Mesodermal cell (in vitro differentiated cells): ENCODE measurements around the gene MS4A13.
"Not testable (repeated sequence)": the region's sequence is repeated elsewhere in the genome, so short reads cannot be mapped to it uniquely, and the experiment has no call there.

ENCODE experiments used
- H3K27ac ChIP-seq: 2 replicates; pipeline ENCODE4 v1.7.0; 2013; ENCODE audit warnings: mild to moderate bottlenecking, low read depth, low read length, moderate library complexity; ENCODE audit not compliant: severe bottlenecking
- H3K36me3 ChIP-seq: 2 replicates; pipeline ENCODE4 v1.7.1; 2013; ENCODE audit warnings: mild to moderate bottlenecking, low read length, moderate library complexity; ENCODE audit not compliant: control insufficient read depth, insufficient read depth
- H3K4me1 ChIP-seq: one replicate; pipeline ENCODE4 v1.7.1; 2013; ENCODE audit warnings: mild to moderate bottlenecking, low read length; ENCODE audit not compliant: insufficient read depth, control insufficient read depth, poor library complexity, severe bottlenecking
- H3K4me3 ChIP-seq: 2 replicates; pipeline ENCODE4 v1.7.0; 2013; ENCODE audit warnings: low read length, control low read depth, mild to moderate bottlenecking; ENCODE audit not compliant: insufficient read depth, poor library complexity, severe bottlenecking; ENCODE audit errors: extremely low read depth
- H3K9me3 ChIP-seq: 2 replicates; pipeline ENCODE4 v1.7.1; 2013; ENCODE audit warnings: mild to moderate bottlenecking, low read length, moderate library complexity; ENCODE audit not compliant: control insufficient read depth
- WGBS, 2 experiments: methylation state at CpG; one replicate each; pipeline ENCODE4 v1.1.5; 2013; ENCODE audit warnings: missing lambda C conversion rate in 2 of 2; ENCODE audit not compliant: insufficient coverage in 2 of 2; 5-methylcytosine and 5-hydroxymethylcytosine counted together

Gene MS4A13

GRCh38 chr11:60530454-60531100, 15.4 kb downstream of the MS4A13 start:
- Histone ChIP-seq H3K36me3 (no peaks in the 10 kb centered on the region), H3K9me3 (no peaks in the 10 kb centered on the region), H3K4me3 (no peak overlapping the region), H3K27ac (no peak overlapping the region), H3K4me1 (no peaks in the 10 kb centered on the region)
- WGBS, 2 experiments = 100% methylated on average over 3 of the region's 3 CpGs; no CpG with 5 or more reads in 1 of the 2 experiments

- H3K9me3 ChIP-seq, H3K27ac ChIP-seq, H3K4me3 ChIP-seq, H3K36me3 ChIP-seq, H3K4me1 ChIP-seq: not testable (repeated sequence)
- WGBS, 2 experiments = no CpG with 5 or more reads among the region's 18 CpGs
Observed at GRCh38 chr11:60532383-60532782, 17.2 kb downstream of the MS4A13 start.

- H3K27ac ChIP-seq, H3K4me1 ChIP-seq, H3K4me3 ChIP-seq, H3K9me3 ChIP-seq, H3K36me3 ChIP-seq: not testable (repeated sequence)
Observed at GRCh38 chr11:60538627-60539026, 23.4 kb downstream of the MS4A13 start.

- Histone ChIP-seq H3K27ac (no peak overlapping the region), H3K9me3 (no peaks in the 10 kb centered on the region), H3K4me3 (no peak overlapping the region), H3K4me1 (no peaks in the 10 kb centered on the region), H3K36me3 (no peaks in the 10 kb centered on the region)
- 86 to 89% methylated on average over 3 of the region's 5 CpGs for WGBS, 2 experiments
Observed at GRCh38 chr11:60544077-60544476, 28.9 kb downstream of the MS4A13 start.

- H3K9me3 ChIP-seq = peaks cover 11% of the 10 kb centered on the region
- H3K4me3 ChIP-seq = no peak overlapping the region
- H3K36me3 ChIP-seq = no peaks in the 10 kb centered on the region
- H3K4me1 ChIP-seq = no peaks in the 10 kb centered on the region
- WGBS, 2 experiments = 71 to 83% methylated on average over 1 of the region's 2 CpGs
- H3K27ac ChIP-seq = no peak overlapping the region
Observed at GRCh38 chr11:60561254-60561653, 46.1 kb downstream of the MS4A13 start.

- Histone ChIP-seq H3K36me3 (no peaks in the 10 kb centered on the region), H3K4me3 (no peak overlapping the region), H3K9me3 (peaks cover 11% of the 10 kb centered on the region), H3K27ac (peak overlapping the region; percentile 23), H3K4me1 (no peaks in the 10 kb centered on the region)
- whole genome bisulfite sequencing, 2 experiments = 78 to 85% methylated on average over 2 to 7 of the region's 8 CpGs
Observed at GRCh38 chr11:60563553-60564235, 48.5 kb downstream of the MS4A13 start.

- Histone ChIP-seq H3K36me3 (no peaks in the 10 kb centered on the region), H3K4me3 (no peak overlapping the region), H3K4me1 (no peaks in the 10 kb centered on the region), H3K9me3 (peaks cover 10% of the 10 kb centered on the region), H3K27ac (no peak overlapping the region)
- 86 to 100% methylated on average over 1 of the region's 5 CpGs for WGBS, 2 experiments
Observed at GRCh38 chr11:60566776-60567175, 51.6 kb downstream of the MS4A13 start.

- no CpG with 5 or more reads among the region's 1 CpG for WGBS, 2 experiments
Observed at GRCh38 chr11:60570970-60571369, 55.8 kb downstream of the MS4A13 start.

GRCh38 chr11:60589611-60590010, 74.4 kb downstream of the MS4A13 start:
- WGBS, 2 experiments = no CpG with 5 or more reads among the region's 2 CpGs

More at GRCh38 chr11:60570970-60571369, 55.8 kb downstream of the MS4A13 start:
- Histone ChIP-seq H3K9me3 (no peaks in the 10 kb centered on the region), H3K4me1 (no peaks in the 10 kb centered on the region), H3K4me3 (no peak overlapping the region), H3K27ac (no peak overlapping the region), H3K36me3 (no peaks in the 10 kb centered on the region)

More at GRCh38 chr11:60589611-60590010, 74.4 kb downstream of the MS4A13 start:
- Histone ChIP-seq H3K9me3 (no peaks in the 10 kb centered on the region), H3K4me3 (no peak overlapping the region), H3K36me3 (no peaks in the 10 kb centered on the region), H3K4me1 (no peaks in the 10 kb centered on the region), H3K27ac (no peak overlapping the region)
